Subcutaneous abdominal adipose tissue (tissue), 5 donors: ENCODE results near the gene CELSR1.

Experiments
- H3K27ac ChIP-seq: one replicate; pipeline ENCODE4 v1.7.0; 2013; ENCODE audit warnings: low read depth, mild to moderate bottlenecking, inconsistent platforms, low read length, moderate library complexity
- H3K27me3 ChIP-seq, 5 donors: one replicate each; pipeline ENCODE4 v1.7.0; 2013; ENCODE audit warnings: low read length in 5 of 5, inconsistent platforms in 1 of 5; ENCODE audit not compliant: control insufficient read depth in 5 of 5, insufficient read depth in 4 of 5
- H3K36me3 ChIP-seq, 5 donors: one replicate each; pipeline ENCODE4 v1.7.0; 2013; ENCODE audit warnings: low read length in 5 of 5; ENCODE audit not compliant: control insufficient read depth in 5 of 5, insufficient read depth in 5 of 5
- H3K4me1 ChIP-seq, 5 donors: one replicate each; pipeline ENCODE4 v1.7.0; 2013; ENCODE audit warnings: low read length in 5 of 5, mild to moderate bottlenecking in 3 of 5, moderate library complexity in 1 of 5; ENCODE audit not compliant: control insufficient read depth in 5 of 5, insufficient read depth in 5 of 5
- H3K4me3 ChIP-seq, 5 donors: one replicate each; pipeline ENCODE4 v1.7.0; 2013; ENCODE audit warnings: low read length in 5 of 5, low read depth in 1 of 5
- H3K9ac ChIP-seq, 5 donors: one replicate each; pipeline ENCODE4 v1.7.0; 2013; ENCODE audit warnings: low read length in 5 of 5, mild to moderate bottlenecking in 4 of 5, moderate library complexity in 3 of 5
- H3K9me3 ChIP-seq, 5 donors: one replicate each; pipeline ENCODE4 v1.7.0; 2013; ENCODE audit warnings: low read length in 5 of 5; ENCODE audit not compliant: control insufficient read depth in 5 of 5
- donor health status: healthy.
- donor health status: healthy.
- donor health status: healthy.
- donor health status: healthy.
- donor health status: healthy.

CELSR1 gene

DNA sequence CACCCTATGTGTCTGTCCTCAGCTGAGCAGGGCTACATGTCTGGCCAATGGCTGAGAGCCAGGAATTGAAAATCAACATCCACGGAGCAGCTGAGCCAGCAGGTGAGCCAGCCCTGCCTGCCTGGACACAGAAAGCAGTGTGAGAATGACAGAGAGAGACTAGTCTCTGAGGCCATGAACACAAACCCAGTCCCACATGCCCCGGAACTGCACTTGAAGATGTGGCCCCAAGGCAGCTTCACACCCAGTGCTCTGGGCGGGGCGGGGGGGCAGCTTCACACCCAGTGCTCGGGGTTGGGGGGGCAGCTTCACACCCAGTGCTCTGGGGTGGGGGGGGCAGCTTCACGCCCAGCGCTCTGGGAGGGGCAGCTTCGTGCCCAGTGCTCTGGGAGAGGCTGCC, 164.3 kb downstream of the CELSR1 start:
- Histone ChIP-seq H3K9me3 (peaks cover 0 to 18% (median 5%) of the 10 kb centered on the region in 5 donors), H3K9ac (no peak overlapping the region), H3K27ac (no peak overlapping the region), H3K36me3 (no peaks in the 10 kb centered on the region), H3K27me3 (peaks cover 0 to 19% (median 6%) of the 10 kb centered on the region in 5 donors), H3K4me3 (no peak overlapping the region), H3K4me1 (peaks cover 0 to 4% (median 0%) of the 10 kb centered on the region in 5 donors)

DNA sequence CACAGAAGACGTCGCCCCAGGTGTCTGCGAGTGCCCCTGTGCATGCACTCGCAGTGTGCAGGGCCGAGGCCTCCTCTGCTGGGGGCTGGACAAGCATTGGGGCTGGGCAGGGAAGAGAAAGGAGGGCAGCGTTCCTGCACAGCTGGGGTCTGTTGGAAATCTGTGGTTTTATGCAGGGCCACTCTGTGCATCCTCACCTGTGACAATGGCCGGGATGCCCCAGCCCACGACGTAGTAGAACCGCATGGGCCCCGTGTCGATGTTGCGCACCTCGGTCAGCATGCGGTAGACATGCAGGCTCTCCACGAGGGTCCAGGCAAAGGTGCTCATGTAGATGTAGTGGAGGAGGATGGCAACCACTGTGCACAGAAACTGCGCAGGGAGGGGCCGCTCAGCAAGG, 164.7 kb downstream of the CELSR1 start:
- no peaks in the 10 kb centered on the region for H3K36me3 ChIP-seq
- H3K27ac ChIP-seq, result no peak overlapping the region
- no peak overlapping the region for H3K4me3 ChIP-seq
- H3K9ac ChIP-seq, result no peak overlapping the region
- peaks cover 0 to 18% (median 5%) of the 10 kb centered on the region in 5 donors for H3K9me3 ChIP-seq
- H3K27me3 ChIP-seq, result peaks cover 0 to 24% (median 8%) of the 10 kb centered on the region in 5 donors
- H3K4me1 ChIP-seq, result peaks cover 0 to 4% (median 0%) of the 10 kb centered on the region in 5 donors

DNA sequence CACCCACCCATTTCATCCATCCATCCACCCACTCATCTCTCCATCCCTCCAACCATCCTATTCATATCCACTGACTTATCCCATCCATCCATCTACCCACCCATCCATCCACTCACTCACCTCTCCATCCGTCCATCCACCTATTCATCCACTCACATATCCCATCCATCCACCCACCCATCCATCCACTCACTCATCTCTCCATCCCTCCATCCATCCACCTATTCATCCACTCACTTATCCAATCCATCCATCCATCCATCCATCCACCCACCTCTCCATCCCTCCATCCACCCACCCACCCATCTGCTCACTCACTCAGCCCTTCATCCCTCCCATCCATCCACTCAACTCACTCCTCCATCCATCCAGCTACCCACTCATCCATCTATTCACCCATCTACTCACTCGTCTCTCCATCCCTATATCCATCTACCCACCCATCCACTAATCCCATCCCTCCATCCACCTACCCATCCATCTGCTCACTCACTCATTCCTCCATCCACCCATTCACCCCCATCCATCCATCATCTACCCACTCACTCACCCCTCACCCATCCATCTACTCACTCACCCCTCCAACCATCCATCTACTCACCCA, 165.7 kb downstream of the CELSR1 start:
- Histone ChIP-seq H3K4me3 (no peak overlapping the region), H3K36me3 (no peaks in the 10 kb centered on the region), H3K27ac (no peak overlapping the region)

DNA sequence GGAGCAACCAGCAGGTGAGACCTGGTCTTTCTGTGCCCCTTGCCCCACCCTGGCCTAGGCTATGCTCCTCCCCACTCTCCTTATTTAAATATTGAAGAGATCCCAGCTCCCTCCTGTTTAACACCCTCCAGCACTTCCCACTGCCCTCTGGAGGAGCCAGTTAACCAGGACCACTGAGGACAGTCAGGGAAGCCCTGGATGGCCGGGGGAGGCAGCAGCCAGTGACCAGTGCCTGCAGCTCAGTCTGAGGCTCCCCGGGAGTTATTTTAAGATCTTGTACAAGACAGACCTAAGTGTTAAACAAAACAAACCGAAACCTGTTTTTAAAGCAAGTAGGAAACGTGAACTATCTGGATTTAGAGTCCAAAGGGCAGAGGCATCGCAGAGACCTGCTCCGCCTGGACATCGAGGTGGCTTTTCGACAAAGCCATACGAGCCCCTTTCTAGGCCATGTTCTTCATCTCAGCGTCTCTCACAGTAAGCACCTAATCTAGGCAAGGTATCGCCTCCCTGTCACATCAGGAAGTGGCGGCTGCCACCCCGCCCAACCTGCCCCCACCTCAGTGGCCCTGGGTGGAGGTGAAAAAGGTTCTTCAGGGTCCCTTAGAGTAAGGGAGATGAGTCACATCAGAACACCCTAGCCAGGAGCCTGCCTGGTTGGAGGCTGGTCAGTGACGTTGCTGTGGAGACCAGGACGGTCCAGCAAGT, 166.7 kb downstream of the CELSR1 start:
- Histone ChIP-seq H3K9ac (no peak overlapping the region), H3K4me3 (no peak overlapping the region), H3K27ac (no peak overlapping the region)

More for the DNA sequence above, 165.7 kb downstream of the CELSR1 start:
- Histone ChIP-seq H3K9me3 (peaks cover 0 to 15% (median 5%) of the 10 kb centered on the region in 5 donors), H3K27me3 (peaks cover 6 to 31% (median 16%) of the 10 kb centered on the region in 5 donors), H3K9ac (no peak overlapping the region), H3K4me1 (peaks cover 0 to 5% (median 0%) of the 10 kb centered on the region in 5 donors)

DNA sequence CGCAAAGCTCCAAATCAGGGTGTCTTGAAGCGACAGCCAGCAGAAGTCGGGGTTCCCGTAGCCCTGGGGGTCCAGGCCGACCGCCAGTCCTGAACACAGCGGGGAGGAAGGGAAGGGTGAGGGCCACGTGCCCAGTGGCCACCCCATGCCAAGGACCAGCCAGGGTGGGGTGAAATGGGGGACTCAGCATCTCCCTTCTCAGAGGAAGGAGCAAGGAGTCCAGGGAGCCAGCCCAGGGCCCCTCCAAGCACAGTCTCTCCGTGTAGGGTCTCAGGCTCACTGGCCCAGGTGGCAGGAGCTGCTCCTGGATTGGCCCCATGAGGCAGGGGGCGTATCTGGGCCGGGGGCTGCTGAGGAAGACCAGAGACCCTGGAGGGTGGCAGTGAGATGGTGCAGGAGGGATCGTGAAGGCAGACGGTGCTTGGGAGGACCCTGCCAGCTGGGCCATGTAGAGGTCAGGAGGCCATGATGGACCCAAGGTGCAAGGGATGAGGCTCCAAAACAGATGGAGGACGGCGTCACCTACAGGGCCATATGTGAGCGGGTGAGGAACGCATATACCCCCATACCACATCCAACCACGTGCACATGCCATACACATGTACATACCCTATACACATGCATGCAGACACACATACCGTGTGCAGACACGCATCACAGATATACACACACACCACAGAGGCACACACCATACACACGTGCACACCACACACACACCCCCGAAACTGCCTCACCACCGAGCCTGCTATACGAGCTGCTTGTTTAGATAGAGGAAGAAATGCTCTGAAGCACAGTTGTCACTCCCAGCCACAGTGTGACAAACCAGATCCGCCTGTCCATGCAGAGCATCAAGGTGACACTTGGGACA, 167.5 kb downstream of the CELSR1 start:
- Histone ChIP-seq H3K27ac (no peak overlapping the region), H3K4me1 (peaks cover 0 to 5% (median 0%) of the 10 kb centered on the region in 5 donors), H3K9me3 (peaks cover 0 to 2% (median 0%) of the 10 kb centered on the region in 5 donors), H3K27me3 (peaks cover 17 to 39% (median 27%) of the 10 kb centered on the region in 5 donors), H3K36me3 (no peaks in the 10 kb centered on the region), H3K4me3 (no peak overlapping the region), H3K9ac (no peak overlapping the region)

More for the DNA sequence above, 166.7 kb downstream of the CELSR1 start:
- no peaks in the 10 kb centered on the region for H3K36me3 ChIP-seq
- peaks cover 0 to 8% (median 1%) of the 10 kb centered on the region in 5 donors for H3K9me3 ChIP-seq
- H3K4me1 ChIP-seq, result peaks cover 0 to 5% (median 0%) of the 10 kb centered on the region in 5 donors
- peaks cover 11 to 37% (median 21%) of the 10 kb centered on the region in 5 donors for H3K27me3 ChIP-seq

DNA sequence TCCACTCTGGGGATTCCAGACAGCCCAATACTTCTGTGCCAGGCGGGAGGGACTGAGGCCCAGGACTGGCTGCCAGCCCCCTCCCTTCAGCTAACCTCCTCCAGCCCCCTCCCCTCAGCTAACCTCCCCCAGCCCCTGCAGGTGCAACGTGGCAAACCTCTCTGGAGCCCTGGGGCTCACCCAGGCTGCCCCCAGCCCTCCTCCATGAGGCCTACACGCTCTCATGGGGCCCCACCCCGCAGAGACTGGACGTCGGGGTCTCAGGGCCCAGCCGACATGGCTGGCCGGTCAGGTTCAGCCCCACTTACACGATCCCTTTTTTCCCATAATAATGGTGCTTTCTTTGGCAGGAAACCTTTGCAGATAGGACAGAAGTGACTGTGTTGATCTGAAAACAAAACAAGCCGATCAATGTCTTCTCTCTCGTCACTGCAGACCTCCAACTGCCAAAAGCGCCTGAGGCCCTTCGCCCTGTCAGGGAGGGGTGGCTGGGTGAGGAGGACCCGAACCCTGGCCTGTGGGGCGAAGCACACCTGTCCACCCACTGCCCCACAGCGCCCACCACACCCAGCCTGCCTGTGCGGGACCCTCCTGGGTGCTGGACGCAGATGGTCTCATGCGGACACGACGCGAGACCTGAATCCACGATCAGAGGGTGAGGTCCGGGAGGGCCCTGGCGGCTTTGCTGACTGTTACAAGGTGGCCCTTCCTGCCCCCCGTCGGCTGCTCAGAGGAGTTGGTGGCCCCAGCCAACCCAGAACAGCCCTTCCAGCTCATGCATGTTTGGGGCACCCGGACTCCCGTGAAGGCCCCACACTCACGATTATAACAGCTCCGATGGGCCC, 168.3 kb downstream of the CELSR1 start:
- H3K36me3 ChIP-seq, result no peaks in the 10 kb centered on the region
- no peaks in the 10 kb centered on the region for H3K9me3 ChIP-seq
- no peak overlapping the region for H3K9ac ChIP-seq
- H3K27ac ChIP-seq, result no peak overlapping the region
- H3K27me3 ChIP-seq, result peaks cover 17 to 37% (median 33%) of the 10 kb centered on the region in 5 donors
- no peak overlapping the region for H3K4me3 ChIP-seq
- peaks cover 0 to 5% (median 0%) of the 10 kb centered on the region in 5 donors for H3K4me1 ChIP-seq

DNA sequence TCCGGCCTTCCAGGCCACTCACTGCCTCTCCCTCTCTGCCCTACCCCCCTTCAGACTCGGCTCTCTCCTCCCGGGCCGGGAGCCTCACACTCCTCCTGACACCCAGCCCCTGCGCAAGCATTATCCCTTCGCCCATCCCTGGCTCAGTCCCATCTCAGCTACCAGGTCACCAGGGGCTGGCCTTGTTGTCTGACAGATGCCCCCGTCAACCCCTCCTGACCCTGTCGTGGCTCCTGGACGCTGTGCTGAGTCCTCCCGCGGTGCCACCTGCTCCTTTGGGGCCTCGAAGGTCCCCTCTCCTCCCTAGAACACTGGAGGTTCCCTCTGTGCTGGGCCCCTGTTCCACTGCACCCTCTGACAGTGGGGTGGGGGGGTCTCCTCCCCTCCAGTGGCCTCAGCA, 169.0 kb downstream of the CELSR1 start:
- H3K9ac ChIP-seq, result no peak overlapping the region
- H3K4me3 ChIP-seq, result no peak overlapping the region
- H3K4me1 ChIP-seq, result peaks cover 0 to 5% (median 0%) of the 10 kb centered on the region in 5 donors
- H3K9me3 ChIP-seq, result no peaks in the 10 kb centered on the region
- H3K27ac ChIP-seq, result no peak overlapping the region
- H3K36me3 ChIP-seq, result no peaks in the 10 kb centered on the region
- H3K27me3 ChIP-seq, result peaks cover 17 to 40% (median 37%) of the 10 kb centered on the region in 5 donors

DNA sequence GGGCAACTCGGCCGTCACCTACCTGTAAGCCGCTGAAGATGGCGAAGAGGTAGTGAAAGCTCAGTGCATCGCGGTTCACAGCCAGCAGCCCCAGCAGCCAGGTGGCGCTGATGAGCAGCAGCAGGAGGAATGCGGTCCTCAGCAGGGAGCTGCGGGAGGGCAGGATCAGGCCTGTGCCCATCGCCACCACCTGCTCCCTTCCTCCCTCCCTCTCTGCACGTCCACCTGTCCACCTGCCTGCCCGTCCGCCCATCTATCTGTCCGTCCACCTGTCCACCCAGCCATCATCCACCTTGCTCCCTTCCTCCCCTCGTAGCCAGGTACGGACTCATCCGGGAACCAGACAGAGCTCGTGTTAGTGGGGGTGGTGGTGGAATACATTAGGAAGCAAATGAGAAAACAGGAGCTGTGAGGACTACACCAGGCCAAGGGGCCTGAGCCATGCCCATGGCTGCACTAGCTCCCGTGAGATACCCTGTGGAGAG, 169.7 kb downstream of the CELSR1 start:
- Histone ChIP-seq H3K9me3 (no peaks in the 10 kb centered on the region), H3K27ac (no peak overlapping the region), H3K36me3 (no peaks in the 10 kb centered on the region), H3K4me3 (no peak overlapping the region), H3K27me3 (peaks cover 17 to 45% (median 33%) of the 10 kb centered on the region in 5 donors), H3K4me1 (peaks cover 0 to 5% (median 0%) of the 10 kb centered on the region in 5 donors), H3K9ac (no peak overlapping the region)
